Body of pancreas (tissue), 4 donors: ENCODE data around the gene ASMTL. TPM values are rescaled to one million over a fixed set of nuclear protein-coding genes. Genes with fewer than 3 reads are reported as not detected.

Source experiments
- ATAC-seq: fragments of 150-250 bp; one replicate; pipeline ENCODE4 v1.9.1; 2016
- DNase-seq, 4 donors: peaks; one replicate each; pipeline ENCODE4 v3.0.0-alpha.2; 2019
- H3K27ac ChIP-seq, 4 donors: fragments of 200-600 bp; sonication (generic); 1 replicate in 3 of 4; 2 replicates in 1 of 4; pipeline versions ENCODE4 v1.5.1 to v1.6.1; 2016 to 2019; ENCODE audit warnings: mild to moderate bottlenecking in 1 of 4, mixed read lengths in 1 of 4, moderate library complexity in 1 of 4
- H3K27me3 ChIP-seq, 2 donors: fragments of 200-600 bp; sonication (generic); one replicate each; pipeline ENCODE4 v1.6.0; 2016; ENCODE audit warnings: mild to moderate bottlenecking in 1 of 2
- H3K36me3 ChIP-seq, 2 donors: fragments of 200-600 bp; sonication (generic); replicated peaks in 1 of 2; 2 replicates each; pipeline ENCODE4 v1.5.1; 2016; ENCODE audit warnings: low read depth in 2 of 2; ENCODE audit not compliant: insufficient read depth in 1 of 2
- H3K4me1 ChIP-seq: fragments of 200-600 bp; sonication (generic); one replicate; pipeline ENCODE4 v1.6.0; 2016
- H3K4me3 ChIP-seq, 2 donors: fragments of 200-600 bp; sonication (generic); 1 replicate in 1 of 2; 2 replicates in 1 of 2; pipeline ENCODE4 v1.5.1; 2016 to 2019
- H3K9me3 ChIP-seq, 3 donors: fragments of 200-600 bp; sonication (generic); 1 replicate in 2 of 3; 2 replicates in 1 of 3; pipeline ENCODE4 v1.5.1; 2016
- CTCF ChIP-seq, 7 experiments: fragments of 450-650 bp in 4 of 7; fragments of 200-600 bp in 3 of 7; sonication (generic) in 3 of 7; IDR thresholded peaks; one replicate each; pipeline ENCODE4 v1.5.1; 2016 to 2019; ENCODE audit warnings: antibody characterized with exemption in 7 of 7
- POLR2A ChIP-seq, 3 donors: fragments of 450-650 bp; IDR thresholded peaks; one replicate each; pipeline ENCODE4 v1.6.1; 2016; ENCODE audit warnings: antibody characterized with exemption in 3 of 3, mild to moderate bottlenecking in 2 of 3
- WGBS, 2 donors: methylation state at CpG; one replicate each; pipeline ENCODE4 v1.1.5; 2017; 5-methylcytosine and 5-hydroxymethylcytosine counted together
- intact Hi-C: fragments of 100-400 bp; cut with DNase I; formaldehyde crosslinking; loops from one replicate; pipeline ENCODE4 v1.15.1; 2023
- total RNA-seq, 2 donors: library from RNA; depleted of rRNA; stranded (reverse); fragments of >200 nt; gene quantifications; one replicate each; pipeline ENCODE4 v1.1.0, GENCODE V29; 2016

The ASMTL gene
- total RNA-seq, 2 donors from 2014 or later: 16.5 to 18.9 TPM

GRCh38 chrX:1488745-1489144 is 36.0 kb upstream of the ASMTL start:
- Histone ChIP-seq H3K4me3 (no peak overlapping the region), H3K27me3 (no peaks in the 10 kb centered on the region), H3K4me1 (no peaks in the 10 kb centered on the region), H3K27ac (no peak overlapping the region), H3K9me3 (no peaks in the 10 kb centered on the region), H3K36me3 (no peaks in the 10 kb centered on the region)
- ATAC-seq (no peak), DNase-seq (no peak)
- TF ChIP-seq POLR2A (IDR thresholded peaks at IDR 0.05): no peak
- no peak for TF ChIP-seq CTCF (IDR thresholded peaks at IDR 0.05)
- intact Hi-C loops: no loop called here
- 65 to 93% methylated on average over 1 of the region's 1 CpG for WGBS, 2 donors

DNA sequence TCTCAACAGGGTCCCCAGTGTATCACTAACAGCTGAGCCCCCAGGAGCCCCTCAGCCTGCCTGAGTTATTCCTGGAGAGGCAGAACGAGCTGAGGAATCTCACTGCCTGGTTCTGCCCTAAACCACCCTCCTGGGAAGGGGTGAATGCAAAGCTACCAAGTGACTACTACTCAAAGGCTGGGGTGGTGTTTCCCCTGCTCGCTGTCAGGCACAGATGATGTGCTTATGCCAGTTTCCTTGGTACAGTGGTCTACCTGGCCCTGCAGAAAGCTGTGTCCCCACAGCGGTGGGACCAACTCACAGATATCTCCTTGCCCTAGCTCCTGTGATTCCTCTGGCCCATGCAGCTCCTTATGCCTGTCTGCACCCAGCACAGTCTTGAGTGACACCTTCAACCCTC is 35.4 kb upstream of the ASMTL start:
- intact Hi-C loops: no loop called here
- Histone ChIP-seq H3K27me3 (no peaks in the 10 kb centered on the region), H3K4me1 (no peaks in the 10 kb centered on the region), H3K4me3 (no peak overlapping the region), H3K27ac (no peak overlapping the region), H3K9me3 (no peaks in the 10 kb centered on the region), H3K36me3 (no peaks in the 10 kb centered on the region)
- no peak for TF ChIP-seq CTCF (IDR thresholded peaks at IDR 0.05)
- no peak for TF ChIP-seq POLR2A (IDR thresholded peaks at IDR 0.05)
- DNase-seq (no peak), ATAC-seq (no peak)
- WGBS, 2 donors: 74 to 79% methylated on average over 3 of the region's 3 CpGs

DNA sequence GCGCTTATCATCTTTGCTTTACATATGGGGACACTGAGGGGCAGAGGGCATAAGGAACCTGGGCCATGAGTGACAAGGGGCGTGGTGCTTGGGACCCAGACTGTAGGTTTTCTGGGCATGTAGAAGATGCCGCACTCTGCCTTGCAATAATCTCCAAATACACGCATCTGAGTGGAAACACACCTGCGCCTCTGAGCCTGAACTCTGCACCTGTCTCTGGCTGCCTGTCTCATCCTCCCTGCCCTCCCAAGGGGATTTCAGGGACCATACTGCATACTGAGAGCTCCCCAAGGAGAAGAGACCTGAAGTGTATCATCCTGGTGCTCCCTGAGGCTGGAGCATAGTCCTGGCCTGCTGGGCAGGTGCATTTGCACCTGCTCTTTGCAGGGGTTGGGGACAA is 34.7 kb upstream of the ASMTL start:
- Histone ChIP-seq H3K4me3 (no peak overlapping the region), H3K4me1 (no peaks in the 10 kb centered on the region), H3K27ac (peak overlapping the region in 1 of 4 donors; percentile 12), H3K36me3 (no peaks in the 10 kb centered on the region), H3K27me3 (no peaks in the 10 kb centered on the region), H3K9me3 (no peaks in the 10 kb centered on the region)
- intact Hi-C loops: no loop called here
- ATAC-seq: no peak
- 74 to 76% methylated on average over 3 to 5 of the region's 5 CpGs for WGBS, 2 donors
- TF ChIP-seq POLR2A (IDR thresholded peaks at IDR 0.05) (no peak), CTCF (IDR thresholded peaks at IDR 0.05) (no peak)
- DNase-seq: no peak

DNA sequence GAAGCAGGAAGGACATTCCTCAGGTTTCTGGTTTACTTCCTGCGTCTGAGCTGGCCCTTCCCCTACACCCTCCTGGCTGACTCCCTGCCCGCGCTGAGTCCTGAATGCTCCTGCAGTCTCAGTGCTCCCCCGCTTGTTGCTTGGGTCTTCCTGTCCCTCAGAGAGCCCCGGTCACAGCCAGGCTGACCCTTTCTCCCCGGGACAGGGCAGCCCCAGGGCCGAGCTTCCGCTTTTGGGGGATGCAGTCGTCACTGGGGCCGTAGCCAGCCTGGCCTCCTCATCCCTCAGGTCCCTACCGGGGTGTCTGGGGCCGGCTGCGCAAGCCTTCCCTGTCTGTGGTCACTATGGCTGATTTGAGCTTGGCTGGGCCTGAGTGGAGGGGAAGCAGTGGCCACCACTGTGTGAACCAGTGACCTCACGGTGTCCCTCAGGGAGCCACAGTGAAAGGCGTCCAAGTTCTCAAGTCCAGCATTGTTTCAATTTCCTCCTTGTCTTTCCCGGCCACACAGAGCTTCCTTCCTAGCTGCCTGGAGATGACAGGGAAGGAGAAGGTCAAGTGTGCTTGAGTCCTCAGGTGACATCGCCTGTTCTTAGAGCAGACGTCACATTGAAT is 34.1 kb upstream of the ASMTL start:
- intact Hi-C loops: no loop called here

More for the DNA sequence above, 34.1 kb upstream of the ASMTL start:
- no peaks in the 10 kb centered on the region for H3K36me3 ChIP-seq
- H3K27ac ChIP-seq: peak overlapping the region in 2 of 4 donors; percentile 30 to 61
- 48 to 62% methylated on average over 6 to 18 of the region's 18 CpGs for WGBS, 2 donors
- H3K9me3 ChIP-seq: no peaks in the 10 kb centered on the region
- peak in 1 of 4 donors; percentile 13 for DNase-seq
- H3K4me3 ChIP-seq: no peak overlapping the region
- H3K27me3 ChIP-seq: no peaks in the 10 kb centered on the region
- peak; percentile 68 for ATAC-seq
- H3K4me1 ChIP-seq: no peaks in the 10 kb centered on the region
- TF ChIP-seq CTCF (IDR thresholded peaks at IDR 0.05) (no peak), POLR2A (IDR thresholded peaks at IDR 0.05) (no peak)
